Measurements from ENCODE around the gene CEP43.

The CEP43 gene

GRCh38 chr6:166971271-166971670 lies 27.9 kb upstream of the CEP43 start:
- H3K4me3 ChIP-seq (replicated peaks; ENCODE audit: insufficient read depth, low read length), result no peak overlapping the region
- no peaks in the 10 kb centered on the region for H3K27me3 ChIP-seq (ENCODE audit: insufficient read depth, poor library complexity, severe bottlenecking)
- DNase-seq (ENCODE audit: low read depth in 1 of 2, low spot score in 1 of 2), result no peak
- H3K27ac ChIP-seq (replicated peaks), result no peak overlapping the region
- no peak for TF ChIP-seq GABPA (IDR thresholded peaks at IDR 0.05; ENCODE audit: low read depth)
- no peak for TF ChIP-seq REST (IDR thresholded peaks at IDR 0.05; ENCODE audit: insufficient replicate concordance, low read depth)
- TF ChIP-seq SPI1 (IDR thresholded peaks at IDR 0.05; ENCODE audit: borderline replicate concordance, low read depth), result no peak
- TF ChIP-seq CTCF (IDR thresholded peaks at IDR 0.05; ENCODE audit: insufficient read depth, low read length), result no peak
- TF ChIP-seq POLR2AphosphoS5 (IDR thresholded peaks at IDR 0.05; ENCODE audit: low read depth), result no peak

GRCh38 chr6:166972101-166972500 lies 27.1 kb upstream of the CEP43 start:
- no peak overlapping the region for H3K27ac ChIP-seq (replicated peaks)
- no peak for DNase-seq (ENCODE audit: low read depth in 1 of 2, low spot score in 1 of 2)

GRCh38 chr6:166976636-166977035 lies 22.6 kb upstream of the CEP43 start:
- Histone ChIP-seq H3K4me3 (replicated peaks; ENCODE audit: insufficient read depth, low read length) (no peak overlapping the region), H3K27ac (replicated peaks) (no peak overlapping the region), H3K27me3 (ENCODE audit: insufficient read depth, poor library complexity, severe bottlenecking) (no peaks in the 10 kb centered on the region)
- no peak for DNase-seq (ENCODE audit: low read depth in 1 of 2, low spot score in 1 of 2)
- TF ChIP-seq GABPA (IDR thresholded peaks at IDR 0.05; ENCODE audit: low read depth), result no peak
- TF ChIP-seq REST (IDR thresholded peaks at IDR 0.05; ENCODE audit: insufficient replicate concordance, low read depth), result no peak
- no peak for TF ChIP-seq SPI1 (IDR thresholded peaks at IDR 0.05; ENCODE audit: borderline replicate concordance, low read depth)
- no peak for TF ChIP-seq CTCF (IDR thresholded peaks at IDR 0.05; ENCODE audit: insufficient read depth, low read length)
- TF ChIP-seq POLR2AphosphoS5 (IDR thresholded peaks at IDR 0.05; ENCODE audit: low read depth), result no peak

More at GRCh38 chr6:166972101-166972500, 27.1 kb upstream of the CEP43 start:
- TF ChIP-seq SPI1 (IDR thresholded peaks at IDR 0.05; ENCODE audit: borderline replicate concordance, low read depth) (no peak), POLR2AphosphoS5 (IDR thresholded peaks at IDR 0.05; ENCODE audit: low read depth) (no peak), REST (IDR thresholded peaks at IDR 0.05; ENCODE audit: insufficient replicate concordance, low read depth) (no peak), GABPA (IDR thresholded peaks at IDR 0.05; ENCODE audit: low read depth) (no peak), CTCF (IDR thresholded peaks at IDR 0.05; ENCODE audit: insufficient read depth, low read length) (no peak)
- no peaks in the 10 kb centered on the region for H3K27me3 ChIP-seq (ENCODE audit: insufficient read depth, poor library complexity, severe bottlenecking)
- H3K4me3 ChIP-seq (replicated peaks; ENCODE audit: insufficient read depth, low read length), result no peak overlapping the region

Data from HL-60 (cell line).